ENCODE results near the gene EN1. TPM values are rescaled to one million over a fixed set of nuclear protein-coding genes. Genes with fewer than 3 reads are reported as not detected.

The EN1 gene
- not detected in 2 replicates for total RNA-seq (2022)
- Bru-seq, nascent RNA = not detected
- not detected for BruChase-seq, experiment 1, labeled RNA remaining after a 6-hour chase
- BruChase-seq, experiment 2, labeled RNA remaining after a 2-hour chase = not detected
- long read RNA-seq = 0 reads

DNA sequence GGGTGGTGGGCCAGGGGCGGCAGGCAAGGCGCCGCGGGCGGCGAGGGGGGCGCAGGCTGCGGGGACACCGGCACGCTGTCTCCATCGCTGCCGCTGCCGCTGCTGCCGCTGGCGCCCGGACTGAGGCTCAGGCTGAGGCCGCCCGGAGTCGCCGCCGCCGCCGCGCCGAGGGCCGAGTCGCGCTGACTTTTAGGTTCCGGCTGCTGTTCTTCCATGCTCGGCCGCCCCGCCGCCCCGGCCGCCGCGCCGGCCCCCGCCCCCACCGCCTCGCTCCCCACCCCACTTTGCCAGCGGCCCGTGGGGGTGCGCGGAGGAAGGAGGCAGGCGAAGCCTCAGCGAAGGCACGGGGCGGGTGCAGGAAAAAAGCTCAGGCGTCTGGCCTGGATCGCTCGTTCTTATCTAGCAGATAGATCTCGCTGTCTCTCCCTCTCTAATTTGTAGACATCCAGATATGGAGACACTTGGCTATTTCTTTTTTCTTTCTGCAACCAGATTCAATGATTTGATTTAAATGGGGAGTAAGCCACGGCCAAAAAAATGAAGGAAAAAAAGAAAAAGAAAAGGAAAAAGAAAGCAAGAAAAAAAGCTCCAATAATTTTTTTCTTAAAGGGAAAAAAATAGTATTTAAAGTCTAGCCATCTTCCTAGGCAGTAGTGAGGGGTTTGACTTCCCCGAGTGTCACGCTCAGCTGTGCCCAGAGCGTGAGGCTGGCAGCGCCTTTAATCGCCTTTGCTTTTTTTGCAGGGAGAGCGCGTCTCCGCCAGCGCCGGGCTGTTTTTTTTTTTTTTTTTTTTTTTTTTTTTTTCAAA lies at the start of gene EN1:
Gene EN1, minus strand, starts transcription at position 696 of the 809 bp plus-strand sequence. Its CDS starts 481 bp downstream, at position 215.
- ChIA-PET POLR2A (no interaction called here), CTCF (interaction anchor here (0.6 to 2.3 kb wide), 4 partner anchors 16 to 626 kb away, joined by 3 to 9 read pairs (median 4); no protein-coding TSS in a partner anchor)
- no peaks in the 10 kb centered on the region for H3K4me1 Mint-ChIP-seq (ENCODE audit: insufficient read depth, unreplicated experiment)
- H3K27ac Mint-ChIP-seq (ENCODE audit: low read depth, unreplicated experiment) = no peak within 1 kb of the TSS
- DNase-seq (ENCODE audit: unreplicated experiment) = no peak
- no peaks in the 10 kb centered on the region for H3K27me3 Mint-ChIP-seq (ENCODE audit: insufficient read depth, unreplicated experiment)
- H3K36me3 Mint-ChIP-seq (ENCODE audit: insufficient read depth, unreplicated experiment) = peaks cover 4% of the 10 kb centered on the region
- TF ChIP-seq, protein P1, sequence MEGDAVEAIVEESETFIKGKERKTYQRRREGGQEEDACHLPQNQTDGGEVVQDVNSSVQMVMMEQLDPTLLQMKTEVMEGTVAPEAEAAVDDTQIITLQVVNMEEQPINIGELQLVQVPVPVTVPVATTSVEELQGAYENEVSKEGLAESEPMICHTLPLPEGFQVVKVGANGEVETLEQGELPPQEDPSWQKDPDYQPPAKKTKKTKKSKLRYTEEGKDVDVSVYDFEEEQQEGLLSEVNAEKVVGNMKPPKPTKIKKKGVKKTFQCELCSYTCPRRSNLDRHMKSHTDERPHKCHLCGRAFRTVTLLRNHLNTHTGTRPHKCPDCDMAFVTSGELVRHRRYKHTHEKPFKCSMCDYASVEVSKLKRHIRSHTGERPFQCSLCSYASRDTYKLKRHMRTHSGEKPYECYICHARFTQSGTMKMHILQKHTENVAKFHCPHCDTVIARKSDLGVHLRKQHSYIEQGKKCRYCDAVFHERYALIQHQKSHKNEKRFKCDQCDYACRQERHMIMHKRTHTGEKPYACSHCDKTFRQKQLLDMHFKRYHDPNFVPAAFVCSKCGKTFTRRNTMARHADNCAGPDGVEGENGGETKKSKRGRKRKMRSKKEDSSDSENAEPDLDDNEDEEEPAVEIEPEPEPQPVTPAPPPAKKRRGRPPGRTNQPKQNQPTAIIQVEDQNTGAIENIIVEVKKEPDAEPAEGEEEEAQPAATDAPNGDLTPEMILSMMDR (IDR thresholded peaks at IDR 0.05; ENCODE audit: unreplicated experiment) = no peak
- H3K9me3 Mint-ChIP-seq (ENCODE audit: unreplicated experiment) = no peaks in the 10 kb centered on the region
- intact Hi-C loops (cut with micrococcal nuclease) = no loop called here
- BruUV-seq (replicated peaks) = no TSS peak
- peak within 1 kb of the TSS; percentile 25 for H3K4me3 Mint-ChIP-seq (ENCODE audit: unreplicated experiment)

DNA sequence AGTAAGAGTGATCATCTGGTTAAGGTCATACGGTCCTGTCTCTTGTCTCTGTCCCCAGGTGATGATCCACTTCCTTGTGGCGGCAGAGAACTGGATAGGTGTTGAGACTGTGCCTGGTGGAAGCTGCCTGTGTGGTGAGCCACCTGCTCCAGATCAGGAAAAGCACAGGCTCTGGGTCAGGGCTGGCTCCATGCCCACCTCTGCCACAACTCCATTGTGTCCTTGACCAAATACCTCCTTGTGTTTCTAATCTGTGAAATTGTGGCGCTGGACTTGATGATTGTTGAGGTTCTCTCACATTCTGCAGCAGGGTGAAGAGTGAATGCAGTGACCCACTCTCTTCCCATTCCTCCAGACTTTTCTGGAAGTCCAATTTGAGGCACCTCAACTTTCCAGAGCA lies 45.7 kb upstream of the EN1 start:
- no peak for DNase-seq (ENCODE audit: unreplicated experiment)
- H3K4me1 Mint-ChIP-seq (ENCODE audit: insufficient read depth, unreplicated experiment) = no peaks in the 10 kb centered on the region
- CTCF ChIA-PET = interaction anchor here (0.7 to 1.9 kb wide), 3 partner anchors 10 to 24 kb away, joined by 3 to 6 read pairs (median 3); no protein-coding TSS in a partner anchor
- no peaks in the 10 kb centered on the region for H3K27me3 Mint-ChIP-seq (ENCODE audit: insufficient read depth, unreplicated experiment)
- BruUV-seq (replicated peaks) = no TSS peak
- no peak overlapping the region for H3K27ac Mint-ChIP-seq (ENCODE audit: low read depth, unreplicated experiment)
- TF ChIP-seq, protein P1 (IDR thresholded peaks at IDR 0.05; ENCODE audit: unreplicated experiment) = no peak
- no peaks in the 10 kb centered on the region for H3K36me3 Mint-ChIP-seq (ENCODE audit: insufficient read depth, unreplicated experiment)
- peaks cover 12% of the 10 kb centered on the region for H3K9me3 Mint-ChIP-seq (ENCODE audit: unreplicated experiment)
- no peak overlapping the region for H3K4me3 Mint-ChIP-seq (ENCODE audit: unreplicated experiment)
- intact Hi-C loops (cut with micrococcal nuclease) = no loop called here
- POLR2A ChIA-PET = no interaction called here

DNA sequence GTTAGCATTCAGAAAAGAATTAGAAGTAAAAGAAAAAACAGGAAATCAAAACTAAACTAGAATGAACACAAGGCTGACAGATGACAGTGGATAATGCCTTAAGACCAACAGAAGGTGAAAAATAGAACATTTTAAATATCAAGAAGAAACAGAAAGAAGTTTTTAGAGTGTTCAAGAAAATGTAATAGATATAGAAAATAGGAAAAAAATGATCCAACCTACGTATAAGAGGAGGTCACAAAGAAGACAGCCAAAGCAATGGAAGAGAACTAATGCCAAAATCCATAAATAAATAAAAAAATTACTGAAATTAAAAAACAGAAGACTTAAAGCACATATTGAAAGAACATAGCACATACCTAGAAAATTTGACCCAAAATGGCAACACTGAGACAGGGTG lies 42.5 kb upstream of the EN1 start:
- no peaks in the 10 kb centered on the region for H3K27me3 Mint-ChIP-seq (ENCODE audit: insufficient read depth, unreplicated experiment)
- ChIA-PET POLR2A (interaction anchor here (0.6 kb wide), 1 partner anchor 15 kb away, joined by 3 read pairs; no protein-coding TSS in a partner anchor), CTCF (interaction anchor here (0.6 to 1.1 kb wide), 2 partner anchors 35 to 402 kb away, joined by 3 to 4 read pairs; no protein-coding TSS in a partner anchor)
- H3K4me1 Mint-ChIP-seq (ENCODE audit: insufficient read depth, unreplicated experiment) = no peaks in the 10 kb centered on the region
- TF ChIP-seq, protein P1 (IDR thresholded peaks at IDR 0.05; ENCODE audit: unreplicated experiment) = no peak
- intact Hi-C loops (cut with micrococcal nuclease) = no loop called here
- no TSS peak for BruUV-seq (replicated peaks)
- no peak overlapping the region for H3K4me3 Mint-ChIP-seq (ENCODE audit: unreplicated experiment)
- H3K36me3 Mint-ChIP-seq (ENCODE audit: insufficient read depth, unreplicated experiment) = no peaks in the 10 kb centered on the region
- peaks cover 12% of the 10 kb centered on the region for H3K9me3 Mint-ChIP-seq (ENCODE audit: unreplicated experiment)
- no peak overlapping the region for H3K27ac Mint-ChIP-seq (ENCODE audit: low read depth, unreplicated experiment)
- DNase-seq (ENCODE audit: unreplicated experiment) = no peak

DNA sequence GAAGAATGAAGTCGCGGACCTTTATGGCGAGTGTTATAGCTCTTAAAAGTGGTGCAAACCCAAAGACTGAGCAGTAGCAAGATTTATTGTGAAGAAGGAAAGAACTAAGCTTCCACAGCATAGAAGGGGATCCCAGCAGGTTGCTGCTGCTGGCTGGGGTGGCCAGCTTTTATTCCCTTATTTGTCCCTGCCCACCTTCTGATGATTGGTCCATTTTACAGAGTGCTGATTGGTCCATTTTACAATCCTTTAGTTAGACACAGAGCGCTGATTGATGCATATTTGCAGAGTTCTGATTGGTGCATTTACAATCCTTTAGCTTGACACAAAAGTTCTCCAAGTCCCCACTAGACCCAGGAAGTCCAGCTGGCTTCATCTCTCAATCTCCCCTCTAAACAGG lies 36.3 kb upstream of the EN1 start:
- Mint-ChIP-seq H3K27ac (ENCODE audit: low read depth, unreplicated experiment) (no peak overlapping the region), H3K9me3 (ENCODE audit: unreplicated experiment) (no peaks in the 10 kb centered on the region), H3K36me3 (ENCODE audit: insufficient read depth, unreplicated experiment) (no peaks in the 10 kb centered on the region), H3K4me1 (ENCODE audit: insufficient read depth, unreplicated experiment) (peaks cover 3% of the 10 kb centered on the region), H3K27me3 (ENCODE audit: insufficient read depth, unreplicated experiment) (no peaks in the 10 kb centered on the region), H3K4me3 (ENCODE audit: unreplicated experiment) (no peak overlapping the region)
- ChIA-PET POLR2A (interaction anchor here (0.7 kb wide), 1 partner anchor 23 kb away, joined by 3 read pairs; no protein-coding TSS in a partner anchor), CTCF (interaction anchor here (0.6 to 8.0 kb wide), 26 partner anchors 10 to 633 kb away, joined by 3 to 145 read pairs (median 4); no protein-coding TSS in a partner anchor)
- TF ChIP-seq, protein P1 (IDR thresholded peaks at IDR 0.05; ENCODE audit: unreplicated experiment) = no peak
- intact Hi-C loops (cut with micrococcal nuclease) = loop anchor here (2.0 to 5.0 kb wide), 2 partner anchors 425 to 594 kb away; no protein-coding TSS in a partner anchor
- no peak for DNase-seq (ENCODE audit: unreplicated experiment)
- BruUV-seq (replicated peaks) = no TSS peak

Measured in MCF 10A (cell line).